Measurements from ENCODE around the gene SLC38A10. TPM values are rescaled to one million over a fixed set of nuclear protein-coding genes. Genes with fewer than 3 reads are reported as not detected.

SLC38A10 gene
- total RNA-seq, 1 donor from 2014 or later, result 70.7 TPM

- no peak for DNase-seq (ENCODE audit: low read depth)
Observed at GRCh38 chr17:81299846-81300585, 4.9 kb upstream of the SLC38A10 start.

GRCh38 chr17:81298991-81299738 lies 4.1 kb upstream of the SLC38A10 start:
- no peak for DNase-seq (ENCODE audit: low read depth)

- no peak for DNase-seq (ENCODE audit: low read depth)
Observed at GRCh38 chr17:81298325-81298990, 3.4 kb upstream of the SLC38A10 start.

GRCh38 chr17:81295676-81296381 lies 722 bp upstream of the SLC38A10 start:
- peak; percentile 26 for DNase-seq (ENCODE audit: low read depth)

- DNase-seq (ENCODE audit: low read depth), result peak; percentile 27
Observed at GRCh38 chr17:81294512-81295030, 536 bp downstream of the SLC38A10 start.

- no peak for DNase-seq (ENCODE audit: low read depth)
Observed at GRCh38 chr17:81292450-81292849, 2.7 kb downstream of the SLC38A10 start.

GRCh38 chr17:81291662-81292061 lies 3.4 kb downstream of the SLC38A10 start:
- DNase-seq (ENCODE audit: low read depth), result peak; percentile 23

GRCh38 chr17:81290230-81290629 lies 4.9 kb downstream of the SLC38A10 start:
- no peak for DNase-seq (ENCODE audit: low read depth)

- no peak for DNase-seq (ENCODE audit: low read depth)
Observed at GRCh38 chr17:81289627-81290026, 5.5 kb downstream of the SLC38A10 start.

GRCh38 chr17:81288715-81289114 lies 6.4 kb downstream of the SLC38A10 start:
- DNase-seq (ENCODE audit: low read depth), result no peak

GRCh38 chr17:81287741-81288430 lies 7.2 kb downstream of the SLC38A10 start:
- DNase-seq (ENCODE audit: low read depth), result no peak

- peak; percentile 40 for DNase-seq (ENCODE audit: low read depth)
Observed at GRCh38 chr17:81287152-81287551, 8.0 kb downstream of the SLC38A10 start.

- DNase-seq (ENCODE audit: low read depth), result no peak
Observed at GRCh38 chr17:81286491-81287145, 8.5 kb downstream of the SLC38A10 start.

- DNase-seq (ENCODE audit: low read depth), result no peak
Observed at GRCh38 chr17:81285894-81286293, 9.2 kb downstream of the SLC38A10 start.

- DNase-seq (ENCODE audit: low read depth), result no peak
Observed at GRCh38 chr17:81285179-81285878, 9.8 kb downstream of the SLC38A10 start.

- DNase-seq (ENCODE audit: low read depth), result no peak
Observed at GRCh38 chr17:81282876-81283275, 12.2 kb downstream of the SLC38A10 start.

- DNase-seq (ENCODE audit: low read depth), result no peak
Observed at GRCh38 chr17:81282141-81282540, 13.0 kb downstream of the SLC38A10 start.

GRCh38 chr17:81280571-81280970 lies 14.5 kb downstream of the SLC38A10 start:
- no peak for DNase-seq (ENCODE audit: low read depth)
